Hindlimb muscle (tissue), 1 donor: ENCODE measurements around the gene NUDCD3. TPM values are rescaled to one million over a fixed set of nuclear protein-coding genes. Genes with fewer than 3 reads are reported as not detected.
A peak's percentile ranks its signal among the peaks of the same experiment; 100 is the strongest.

Source experiments
- DNase-seq: peaks from one replicate; pipeline ENCODE4 v3.0.0-alpha.2; 2013
- polyA plus RNA-seq: library from polyadenylated mRNA; unstranded; fragments of 120-200 nt; gene quantifications from one replicate; pipeline ENCODE4 v1.2.1, GENCODE V29; 2013; ENCODE audit not compliant: insufficient read length

Gene NUDCD3
- 84.1 TPM for polyA plus RNA-seq

DNA sequence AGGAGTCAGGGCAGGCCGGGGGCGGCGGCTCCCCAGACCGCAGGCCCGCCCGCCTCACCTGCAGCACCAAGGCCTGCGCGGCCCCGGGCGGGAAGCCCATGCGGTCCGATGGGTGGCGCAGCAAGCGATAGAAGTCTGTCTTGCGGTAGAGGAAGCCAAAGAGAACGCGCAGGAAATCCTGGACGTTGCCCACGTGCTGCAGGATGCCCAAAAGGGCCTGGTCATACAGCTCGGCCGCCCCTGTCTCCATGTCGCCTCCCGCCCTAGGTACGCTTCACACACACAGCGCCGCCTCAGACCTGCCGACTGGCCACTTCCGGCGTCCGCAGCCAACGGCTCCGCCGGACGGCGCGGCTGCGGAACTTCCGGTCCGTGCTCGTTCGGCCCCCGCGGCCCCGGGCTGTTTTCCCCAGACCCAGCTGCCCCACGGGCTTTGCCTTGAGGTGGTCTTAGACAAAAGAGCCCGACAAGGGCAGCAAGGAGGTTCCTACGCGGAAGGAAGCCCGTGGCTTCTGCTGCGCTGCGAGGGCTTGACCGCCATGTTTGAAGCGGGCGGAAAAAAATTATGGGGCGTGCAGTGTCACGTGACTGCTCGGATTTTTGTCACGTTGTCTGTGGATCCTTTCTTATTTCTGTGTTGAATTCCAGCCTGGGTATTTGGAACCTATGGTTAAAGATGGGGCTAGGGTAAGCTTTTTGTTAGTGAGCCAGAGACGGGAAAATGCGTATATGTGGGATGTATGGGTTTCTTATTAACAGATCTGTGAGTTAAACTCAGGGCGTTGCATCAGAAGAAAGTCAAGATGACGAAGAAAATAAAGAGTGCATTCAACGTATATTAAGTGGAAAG lies at the start of gene NUDCD3:
TSS of gene NUDCD3 (minus strand) at position 308 of the 850 bp plus-strand sequence. CDS start at position 250, 58 bp downstream.
- DNase-seq, result peak; percentile 85

DNA sequence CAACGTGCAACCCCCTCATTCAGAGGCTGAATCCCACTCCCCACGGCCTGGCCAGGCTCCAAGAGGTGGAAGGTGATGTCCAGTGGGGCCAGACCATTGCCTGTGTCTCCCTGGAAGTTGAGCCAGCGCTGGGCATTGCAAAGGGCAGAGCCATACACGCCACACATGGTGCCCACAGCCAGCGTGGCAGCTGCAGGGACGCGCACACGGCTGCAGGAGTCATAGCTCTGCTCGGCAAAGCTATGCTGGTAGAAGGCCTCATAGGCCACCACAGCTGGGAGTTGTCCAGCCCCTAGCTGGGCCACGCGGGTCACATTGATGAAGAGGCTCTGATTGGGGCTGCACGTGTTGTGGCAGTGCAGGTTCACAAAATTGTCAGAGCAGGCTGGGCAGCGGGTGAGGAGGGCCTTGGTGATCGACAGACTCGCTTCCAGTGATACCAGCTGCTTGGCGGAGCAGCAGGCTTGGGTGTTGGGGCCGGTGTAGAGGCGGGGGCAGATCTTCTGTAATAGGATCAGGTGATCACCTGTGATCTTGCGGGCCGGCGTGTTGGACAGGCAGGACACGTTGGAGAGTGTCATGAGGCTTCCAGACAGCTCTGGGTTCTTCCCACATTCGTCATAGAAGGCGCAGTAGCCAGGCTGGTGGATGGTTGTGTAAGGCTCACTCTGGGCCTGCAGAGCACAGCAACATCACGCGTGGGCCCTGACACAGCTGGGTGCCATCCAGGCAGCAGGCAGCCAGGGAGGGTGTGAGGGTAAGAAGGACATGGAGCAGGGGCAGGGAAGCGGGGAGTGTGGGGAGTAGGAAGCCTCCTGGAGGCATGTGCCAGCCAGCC lies 49.4 kb upstream of the NUDCD3 start:
- no peak for DNase-seq

DNA sequence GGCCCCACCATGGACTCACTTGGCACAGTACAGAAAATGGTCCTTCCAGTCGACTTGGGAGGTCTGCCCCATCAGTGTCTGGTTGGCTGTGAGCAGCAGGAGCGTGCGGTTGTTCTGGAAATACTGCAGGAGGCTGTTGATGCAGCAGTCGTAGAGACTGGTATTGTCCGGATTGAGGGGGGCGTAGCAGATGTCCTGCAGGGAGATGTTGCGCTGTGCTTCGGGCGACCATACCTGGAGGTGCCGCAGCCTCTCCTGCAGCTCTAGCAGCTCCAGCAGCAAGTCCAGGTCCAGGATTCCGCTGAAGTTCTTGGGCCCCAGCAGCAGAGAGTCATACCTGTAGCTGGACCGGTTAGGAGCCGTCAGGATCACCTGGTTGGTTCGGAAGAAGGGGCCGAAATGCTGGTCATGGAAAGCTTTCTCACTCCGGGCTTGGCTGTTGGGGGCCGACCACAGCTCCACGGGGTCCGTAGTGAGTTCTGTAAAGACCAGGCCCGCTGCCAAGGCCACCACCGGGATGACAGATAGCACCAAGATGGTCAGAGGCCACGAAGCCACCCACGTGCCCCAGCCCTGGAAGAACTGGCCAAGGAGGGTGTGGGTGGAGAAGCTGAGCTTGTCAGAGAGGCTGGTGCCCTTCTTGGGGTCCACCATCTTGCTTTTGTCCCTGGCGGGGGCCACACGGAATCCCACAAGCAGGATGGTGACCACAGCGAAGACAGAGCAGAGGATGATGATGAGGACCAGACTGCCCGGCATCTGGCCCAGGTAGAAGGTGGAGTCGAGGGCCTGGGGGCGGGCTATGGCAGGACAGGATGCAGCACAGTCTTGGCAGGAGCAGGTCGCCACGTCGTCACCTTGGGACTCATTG lies 48.6 kb upstream of the NUDCD3 start:
- no peak for DNase-seq

DNA sequence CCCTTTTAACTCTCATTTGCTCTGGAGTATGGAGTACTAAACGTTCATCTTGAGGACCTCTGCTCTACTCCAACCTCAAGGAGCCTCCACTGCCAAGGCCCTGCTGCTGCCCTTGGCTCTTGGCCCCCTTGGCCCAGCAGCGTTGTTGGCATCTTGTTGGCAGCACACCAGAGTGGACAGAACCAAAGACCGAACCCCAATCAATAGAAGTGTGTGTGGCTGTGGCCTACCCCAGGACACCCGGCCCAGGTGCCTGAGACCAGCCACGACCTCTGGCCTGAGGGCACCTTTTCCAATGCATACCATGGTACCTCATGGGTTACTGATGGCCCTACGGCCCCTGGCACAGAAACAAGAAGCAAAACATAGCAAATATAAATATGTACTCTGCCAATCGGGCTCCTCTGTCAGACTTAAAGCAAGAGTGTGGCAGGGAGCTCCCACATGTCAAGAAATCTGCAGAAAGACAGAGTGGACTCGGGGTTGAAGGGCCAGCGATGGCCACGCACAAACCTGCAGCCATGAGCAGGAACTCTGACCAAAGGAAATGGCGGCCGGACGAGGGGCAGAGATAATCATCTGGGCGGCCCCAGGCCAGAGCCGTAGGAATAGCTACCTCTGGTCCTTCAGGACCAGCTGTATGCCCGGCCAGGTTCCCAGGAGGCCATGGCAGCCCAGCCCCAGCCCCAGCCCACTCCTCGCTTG lies 47.8 kb upstream of the NUDCD3 start:
- DNase-seq, result no peak

DNA sequence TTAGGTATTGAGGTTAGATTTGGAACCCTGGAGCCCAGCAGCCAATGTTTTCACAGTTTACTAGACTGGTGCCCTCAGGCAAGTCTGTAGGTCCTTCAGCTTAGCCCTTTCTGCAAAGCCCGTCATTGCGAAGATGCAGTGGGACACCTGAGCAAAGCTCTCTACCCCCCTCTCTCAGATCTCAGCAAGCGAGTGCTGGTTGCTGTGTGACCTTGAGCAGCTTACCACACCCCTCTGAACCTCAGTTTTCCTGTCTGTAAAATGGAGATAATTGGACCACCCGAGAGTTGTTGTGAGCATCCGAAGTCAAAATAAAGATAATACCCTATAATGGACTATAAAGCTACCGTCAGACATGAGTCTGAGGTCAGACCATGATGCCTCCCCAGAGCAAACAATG lies 47.0 kb upstream of the NUDCD3 start:
- DNase-seq, result no peak

DNA sequence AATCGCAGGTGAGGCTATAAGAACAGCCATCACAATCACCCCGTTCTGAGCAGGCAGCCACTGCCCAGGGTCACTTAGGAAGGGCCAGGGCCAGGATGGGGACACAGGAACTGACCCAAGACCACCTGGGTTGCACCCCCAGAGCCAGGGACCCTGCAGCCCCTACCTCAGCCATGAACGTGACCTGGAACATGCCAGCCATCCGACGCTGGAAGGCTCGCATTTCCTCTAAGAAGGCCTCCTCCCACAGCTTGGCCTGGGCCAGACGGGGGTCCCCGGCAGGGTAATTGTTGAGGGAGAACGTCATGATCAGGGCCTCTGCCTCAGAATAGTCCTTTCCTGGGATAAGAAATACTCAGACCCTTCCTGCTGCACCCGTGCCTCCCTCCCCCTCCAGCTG lies 45.6 kb upstream of the NUDCD3 start:
- no peak for DNase-seq

DNA sequence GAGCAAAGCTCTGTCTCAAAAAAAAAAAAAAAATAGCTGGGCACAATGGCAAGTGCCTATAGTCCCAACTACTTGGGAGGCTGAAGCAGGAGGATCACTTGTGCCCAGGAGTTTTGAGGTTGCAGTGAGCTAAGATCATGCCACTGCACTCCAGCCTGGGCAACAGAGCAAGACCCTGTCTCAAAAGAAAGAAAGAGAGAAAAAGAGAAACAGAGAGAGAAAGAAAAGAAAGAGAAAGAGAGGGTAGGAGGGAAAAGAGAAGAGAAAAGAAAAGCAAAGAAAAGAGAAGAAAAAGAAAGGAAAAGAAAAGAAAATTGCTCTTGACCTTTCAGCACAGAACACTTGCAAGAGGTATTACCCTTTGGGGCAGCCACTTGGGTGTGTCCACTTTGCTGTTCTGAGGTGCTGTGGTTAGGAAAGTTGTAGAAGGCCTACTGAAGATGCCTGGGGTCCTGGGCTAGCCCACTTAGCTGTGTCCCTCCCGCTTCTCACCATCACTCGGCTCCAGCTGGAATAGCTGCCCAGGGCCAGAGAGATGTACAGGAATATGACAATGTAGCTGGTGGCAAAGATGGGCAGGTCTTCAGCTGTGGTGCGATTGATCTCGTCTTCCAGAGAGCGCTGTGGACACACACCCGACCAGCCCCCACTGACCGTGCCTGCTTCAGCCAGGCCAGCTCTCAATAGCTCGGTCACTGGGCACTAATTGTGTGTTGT lies 45.0 kb upstream of the NUDCD3 start:
- no peak for DNase-seq

DNA sequence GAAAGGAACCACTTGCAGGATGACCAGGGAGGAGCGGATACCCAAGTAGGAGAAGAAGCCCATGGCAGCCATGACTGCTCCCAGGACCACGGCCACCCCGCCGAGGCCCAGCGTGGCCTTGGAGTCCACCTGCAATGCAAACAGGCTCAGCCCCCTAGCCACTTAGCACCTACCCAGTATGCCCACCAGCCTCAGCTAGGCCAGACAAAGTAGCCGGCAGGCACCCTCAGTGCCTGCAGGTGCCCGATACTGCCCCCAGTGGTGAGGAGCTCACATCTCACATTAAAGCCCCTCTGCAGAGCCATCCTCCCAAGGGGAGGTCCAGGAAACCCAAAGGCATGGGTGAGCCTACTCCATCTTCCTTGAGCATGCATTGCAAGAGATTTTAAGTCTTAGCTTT lies 44.0 kb upstream of the NUDCD3 start:
- DNase-seq, result no peak

DNA sequence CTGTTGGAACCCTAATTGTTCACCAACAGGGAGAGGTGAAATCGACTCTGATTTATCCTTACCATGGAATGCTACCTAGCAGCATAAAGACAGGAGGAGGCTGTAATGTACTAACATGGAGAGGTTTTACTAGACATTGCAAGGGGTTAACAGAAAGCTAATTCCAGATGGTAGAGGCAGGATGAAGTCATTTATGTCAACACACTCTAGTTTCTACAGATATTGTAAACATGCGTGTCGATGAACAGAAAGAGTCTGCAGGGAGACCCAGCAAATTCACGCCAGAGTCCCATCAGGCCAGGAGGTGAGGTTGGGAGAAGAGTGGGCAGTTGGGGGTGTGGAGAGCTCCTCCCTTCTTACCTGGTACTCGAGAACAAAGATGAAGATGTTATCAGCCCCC lies 43.6 kb upstream of the NUDCD3 start:
- DNase-seq, result no peak

DNA sequence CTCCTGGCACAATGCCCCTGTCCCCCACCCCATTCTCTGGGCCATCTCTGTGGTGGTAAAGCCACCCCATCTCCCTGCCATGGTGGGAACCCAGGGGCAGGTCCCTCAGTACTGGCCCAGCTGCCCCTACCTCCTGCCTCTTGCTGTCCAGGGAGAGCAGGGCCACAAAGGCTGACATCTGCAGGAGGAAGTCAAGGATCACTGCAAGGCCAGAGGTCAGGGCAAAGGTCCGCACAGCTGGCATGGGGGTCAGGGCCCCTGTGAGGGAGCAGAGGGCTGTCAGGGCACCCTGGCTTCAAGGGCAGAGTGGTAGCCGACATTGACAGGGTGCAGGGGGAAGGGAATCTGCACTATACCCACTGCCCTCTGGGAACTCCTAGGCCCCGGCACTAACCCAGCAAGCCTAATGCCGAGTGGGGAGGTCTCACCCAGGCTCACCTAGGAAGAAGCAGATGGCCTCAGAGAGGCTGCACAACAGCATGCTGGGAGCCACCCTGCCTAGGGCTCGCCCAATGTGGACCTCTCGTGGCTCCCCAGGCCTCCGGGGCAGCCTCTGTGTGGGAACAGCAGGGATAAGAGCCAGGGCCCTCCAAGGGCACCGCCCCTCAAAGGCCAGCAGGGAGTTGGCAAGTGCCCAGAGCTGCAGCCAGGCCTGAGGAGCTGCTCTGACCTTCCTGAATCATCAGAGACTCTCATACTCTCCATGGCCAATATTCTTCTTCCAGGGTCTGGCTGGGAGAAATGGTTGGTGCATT lies 43.0 kb upstream of the NUDCD3 start:
- DNase-seq, result no peak

DNA sequence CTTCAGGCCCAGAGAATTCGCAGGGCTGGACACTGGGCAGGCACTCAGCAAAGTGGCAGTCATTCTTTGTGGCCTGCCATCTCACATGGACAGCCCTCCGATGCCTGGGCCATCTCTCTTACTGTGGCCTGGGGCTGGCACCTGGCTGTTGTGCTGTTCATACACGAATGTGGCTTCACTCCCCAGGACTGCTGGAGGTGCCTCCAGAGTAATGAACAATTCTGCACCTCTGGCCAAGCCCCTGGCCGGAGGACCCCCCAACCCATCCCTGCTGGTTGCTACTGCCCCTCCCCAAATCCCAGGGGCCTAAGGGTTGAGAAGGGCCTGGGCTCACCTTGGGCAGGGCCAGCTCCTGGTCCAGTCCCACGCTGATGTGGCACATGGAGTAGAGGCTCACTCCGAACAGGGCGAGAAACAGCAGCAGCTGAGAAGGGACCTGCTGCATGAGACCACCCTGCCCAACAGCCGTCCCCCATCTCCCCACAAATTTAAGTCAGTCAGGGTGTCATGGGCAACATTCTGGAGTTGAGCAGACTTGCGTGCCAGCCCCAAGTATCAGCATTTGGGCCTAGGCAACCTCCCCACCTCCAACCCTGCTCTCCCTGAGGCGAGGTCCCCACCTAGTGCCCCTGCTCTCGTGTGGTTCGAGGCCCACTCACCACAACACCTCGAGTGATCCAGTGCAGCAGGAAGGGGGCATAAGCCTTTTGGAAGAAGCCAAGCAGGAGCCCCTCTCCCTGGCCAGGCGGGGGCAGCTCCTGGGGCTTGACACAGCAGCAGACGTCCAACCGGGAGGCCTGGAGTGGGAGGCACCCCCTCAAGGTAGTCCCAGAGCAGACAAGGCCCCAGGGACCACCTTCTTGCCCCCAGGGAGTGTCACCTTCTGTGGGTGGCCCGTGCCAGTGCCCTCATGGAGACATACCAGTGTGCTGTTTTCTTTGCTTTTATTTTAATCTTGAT lies 41.2 kb upstream of the NUDCD3 start:
- no peak for DNase-seq

DNA sequence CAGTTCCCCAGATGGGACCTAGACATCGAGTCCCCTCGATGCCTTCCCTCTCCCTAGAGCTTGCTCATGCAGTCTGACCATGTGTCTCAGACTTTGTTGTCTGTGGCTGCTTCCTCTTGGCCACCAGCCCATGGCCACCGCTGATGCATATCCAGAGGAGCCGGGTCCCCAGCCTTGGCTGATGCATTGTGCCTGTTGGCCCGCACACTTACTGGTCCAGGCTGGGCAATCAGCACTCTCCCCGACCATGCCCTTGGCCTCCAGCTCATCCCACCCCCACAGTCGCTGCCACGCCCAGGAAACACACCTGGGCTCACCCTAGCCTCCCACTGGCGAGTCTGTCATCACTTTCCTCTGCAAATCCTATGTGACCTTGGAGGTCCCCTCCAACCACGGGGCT lies 40.5 kb upstream of the NUDCD3 start:
- DNase-seq, result no peak

DNA sequence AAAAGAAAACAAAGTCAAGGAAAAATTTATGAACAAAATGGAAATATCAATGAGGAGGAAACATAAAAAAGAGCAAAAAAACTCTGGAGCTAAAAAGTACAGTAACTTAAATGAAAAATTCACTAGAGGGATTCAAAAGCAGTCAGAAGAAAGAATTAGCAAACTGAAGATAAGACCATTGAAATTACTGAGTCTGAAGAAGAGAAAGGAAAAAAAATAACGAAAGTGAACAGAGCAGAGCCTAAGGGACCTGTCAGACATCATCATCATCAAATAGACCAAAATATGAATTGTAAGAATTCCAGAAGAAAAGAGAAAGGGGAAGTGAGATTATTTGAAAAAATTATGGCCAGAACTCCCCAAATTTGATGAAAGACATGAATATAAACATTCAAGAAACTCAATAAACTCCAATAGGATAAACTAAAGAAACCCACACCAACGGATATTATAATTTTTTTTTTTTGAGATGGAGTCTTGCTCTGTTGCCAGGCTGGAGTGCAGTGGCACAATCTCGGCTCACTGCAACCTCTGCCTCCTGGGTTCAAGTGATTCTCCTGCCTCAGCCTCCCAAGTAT lies 34.4 kb upstream of the NUDCD3 start:
- no peak for DNase-seq

DNA sequence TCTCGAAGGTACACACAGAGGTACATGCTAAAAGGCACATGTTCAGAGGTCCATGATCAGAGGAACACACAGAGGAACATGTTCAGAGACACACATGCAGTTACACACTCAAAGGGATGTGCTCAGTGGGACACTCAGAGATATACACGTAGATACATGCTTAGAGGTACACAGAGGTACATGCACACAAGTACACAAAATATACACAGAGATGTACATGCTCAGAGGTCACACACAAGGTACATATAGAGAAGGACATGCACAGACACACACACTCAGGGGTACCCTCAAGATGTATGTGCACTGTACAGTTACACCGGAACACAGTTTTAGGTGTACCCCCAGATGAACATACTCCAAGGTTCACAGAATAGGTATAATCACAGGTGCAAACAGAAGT lies 31.9 kb upstream of the NUDCD3 start:
- DNase-seq, result no peak

DNA sequence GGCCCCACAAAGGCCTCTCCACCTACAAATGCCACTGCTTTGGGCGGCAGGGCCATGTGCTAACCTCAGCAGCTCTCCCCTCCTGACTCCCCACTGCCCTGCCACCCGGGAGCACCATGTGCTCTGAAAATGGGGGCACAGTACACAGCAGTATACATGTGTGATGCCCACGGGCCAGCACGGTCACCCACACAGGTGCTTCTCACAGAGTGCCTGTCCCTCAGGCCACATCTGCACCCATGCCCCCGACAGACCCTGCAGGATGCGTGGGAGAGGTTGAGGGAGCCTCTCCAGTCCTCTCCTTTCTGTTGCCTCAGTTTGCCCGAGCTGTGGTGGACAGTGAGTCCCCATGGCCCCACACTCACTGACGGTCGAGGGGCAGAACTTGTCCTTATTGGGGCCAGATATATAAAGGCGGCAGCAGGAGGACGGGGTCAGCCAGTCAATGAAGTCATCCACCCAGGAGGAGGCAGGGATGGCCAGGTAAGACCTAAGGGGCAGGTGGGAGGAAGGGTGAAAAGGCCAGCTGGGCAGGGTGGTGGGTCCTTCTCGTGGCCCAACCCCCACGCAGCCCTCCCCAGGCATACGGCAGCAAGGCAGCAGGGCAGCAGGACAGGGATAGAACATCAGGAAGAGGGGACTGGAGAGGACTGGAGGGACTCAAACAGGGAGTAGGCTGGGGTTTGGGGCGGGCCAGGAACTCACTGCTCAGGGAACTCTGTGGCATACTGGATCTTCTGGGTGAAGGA lies 31.1 kb upstream of the NUDCD3 start:
- DNase-seq, result no peak

DNA sequence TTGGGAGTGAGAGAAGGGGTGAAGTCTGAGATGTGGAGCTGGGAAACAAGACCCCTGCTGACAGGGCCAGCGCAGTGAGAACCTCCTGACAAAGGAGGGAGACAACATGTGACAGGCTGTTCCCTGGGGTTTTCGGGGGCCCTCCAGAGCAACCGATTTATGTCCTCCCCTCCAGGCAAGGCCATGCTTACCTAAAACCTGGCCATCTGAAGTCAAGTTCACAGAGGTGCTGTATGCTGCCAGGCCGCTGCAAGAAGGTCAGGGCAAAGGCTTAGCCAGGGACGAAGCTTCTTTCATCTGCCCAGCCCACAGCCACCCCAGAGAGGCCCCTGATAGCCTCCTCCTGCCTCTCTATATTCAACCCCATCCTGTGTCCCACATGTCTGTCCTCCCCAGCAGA lies 30.1 kb upstream of the NUDCD3 start:
- no peak for DNase-seq

DNA sequence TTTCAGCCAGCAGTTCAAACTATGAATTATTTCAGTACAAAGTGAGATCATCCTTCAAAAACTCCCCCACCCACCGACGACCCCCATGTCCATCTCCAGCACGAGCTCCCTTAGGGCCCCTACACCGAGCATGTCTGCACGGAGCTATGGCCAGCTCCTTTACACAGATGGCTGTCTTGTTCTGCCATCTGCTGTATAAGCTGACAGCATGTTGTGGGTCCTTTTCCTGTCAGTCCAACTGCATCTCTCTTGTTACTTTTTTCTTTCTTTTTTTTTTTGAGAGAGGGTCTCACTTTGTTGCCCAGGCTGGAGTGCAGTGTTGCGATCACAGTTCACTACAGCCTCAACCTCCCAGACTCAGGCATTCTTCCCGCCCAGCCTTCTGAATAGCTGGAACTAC lies 29.1 kb upstream of the NUDCD3 start:
- no peak for DNase-seq

DNA sequence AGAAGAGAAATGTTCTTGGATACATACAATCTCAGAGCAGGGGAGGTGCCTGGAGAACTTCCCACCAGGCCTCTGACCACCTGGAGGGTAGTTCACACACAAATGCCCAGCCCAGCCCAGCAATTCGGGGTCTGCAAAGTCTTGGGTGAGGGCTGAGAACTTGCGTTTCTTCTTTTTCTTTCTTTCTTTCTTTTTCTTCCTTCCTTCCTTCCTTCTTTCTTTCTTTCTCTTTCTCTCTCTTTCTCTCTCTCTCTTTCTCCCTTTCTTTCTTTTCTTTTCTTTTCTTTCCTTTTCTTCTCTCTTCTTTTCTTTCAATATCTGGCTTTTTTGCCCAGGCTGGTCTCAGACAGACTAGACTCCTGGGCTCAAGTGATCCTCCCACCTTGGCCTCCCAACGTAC lies 28.3 kb upstream of the NUDCD3 start:
- DNase-seq, result no peak
